A673 (cell line): Measurements from ENCODE around the gene HTATIP2. TPM values are rescaled to one million over a fixed set of nuclear protein-coding genes. Genes with fewer than 3 reads are reported as not detected.

Experiments used
- BruUV-seq: library from RNA; stranded (reverse); fragments of 400-500 nt; replicated peaks from 2 replicates; lab custom pipeline; 2021; lab: Mats Ljungman, UMichigan
- CTCF ChIA-PET: fragments of 300-600 bp; sonication (Branson Sonifier 250); formaldehyde crosslinking; loops from one replicate; lab custom pipeline; 2022; ENCODE audit warnings: antibody characterized with exemption; lab: Charles Lee
- POLR2A ChIA-PET: fragments of 300-600 bp; sonication (Branson Sonifier 250); formaldehyde crosslinking; loops from one replicate; lab custom pipeline; 2022; ENCODE audit warnings: antibody characterized with exemption; ENCODE audit not compliant: low non-redundant PET; lab: Charles Lee
- DNase-seq: peaks from one replicate; pipeline ENCODE4 v3.0.0-alpha.2; 2015; ENCODE audit warnings: low spot score
- H3K27ac ChIP-seq: fragments of 200-600 bp; sonication (generic); 2 replicates; pipeline ENCODE4 v1.5.1; 2016; ENCODE audit warnings: mixed run types, low read depth, mild to moderate bottlenecking, mixed read lengths, antibody characterized with exemption, low read length; ENCODE audit not compliant: poor library complexity, severe bottlenecking
- H3K27me3 ChIP-seq: fragments of 200-600 bp; sonication (generic); replicated peaks from 2 replicates; pipeline ENCODE4 v1.6.1; 2017; ENCODE audit warnings: mixed run types, low read depth, mild to moderate bottlenecking, mixed read lengths, antibody characterized with exemption, low read length; ENCODE audit not compliant: insufficient read depth, poor library complexity
- H3K36me3 ChIP-seq: fragments of 200-600 bp; sonication (generic); 2 replicates; pipeline ENCODE4 v1.6.1; 2016; ENCODE audit warnings: mixed run types, mild to moderate bottlenecking, mixed read lengths, antibody characterized with exemption, low read length; ENCODE audit not compliant: insufficient read depth, poor library complexity, severe bottlenecking
- H3K4me1 ChIP-seq: fragments of 200-600 bp; sonication (generic); 2 replicates; pipeline ENCODE4 v1.6.1; 2017; ENCODE audit warnings: mixed run types, mild to moderate bottlenecking, mixed read lengths, antibody characterized with exemption, low read length; ENCODE audit not compliant: insufficient read depth, poor library complexity, severe bottlenecking
- H3K4me3 ChIP-seq: fragments of 200-600 bp; sonication (generic); 2 replicates; pipeline ENCODE4 v1.5.1; 2016; ENCODE audit warnings: low read depth, mixed run types, mild to moderate bottlenecking, mixed read lengths, low read length; ENCODE audit not compliant: poor library complexity, severe bottlenecking
- H3K9me3 ChIP-seq: fragments of 200-600 bp; sonication (generic); 2 replicates; pipeline ENCODE4 v1.6.1; 2016; ENCODE audit warnings: mixed run types, low read depth, mild to moderate bottlenecking, mixed read lengths, antibody characterized with exemption, low read length; ENCODE audit not compliant: poor library complexity, severe bottlenecking
- CTCF ChIP-seq: fragments of 300-800, 200-600 bp; sonication (generic); conservative IDR thresholded peaks from 2 replicates; pipeline ENCODE4 v1.5.1; 2017; ENCODE audit warnings: low read depth, mild to moderate bottlenecking, antibody characterized with exemption, low read length, moderate library complexity, mixed read lengths
- EZH2 ChIP-seq: fragments of 200-600 bp; sonication (generic); IDR thresholded peaks from 2 replicates; pipeline ENCODE4 v1.6.1; 2017; ENCODE audit warnings: borderline replicate concordance, low read depth, mild to moderate bottlenecking, mixed read lengths, antibody characterized with exemption, low read length; ENCODE audit not compliant: poor library complexity, severe bottlenecking
- intact Hi-C: fragments of 100-400 bp; cut with micrococcal nuclease; formaldehyde crosslinking; loops from one replicate; pipeline ENCODE4 v1.10.0; 2022; ENCODE audit not compliant: unreplicated experiment
- total RNA-seq: library from RNA; stranded (reverse); gene quantifications from 2 replicates; pipeline ENCODE4 v1.2.3, GENCODE V29; 2021

Gene HTATIP2
- total RNA-seq, 1 experiment from 2014 or later: 51.6 TPM

- TF ChIP-seq EZH2 (no peak), CTCF (no peak)
- Histone ChIP-seq H3K27me3 (peaks cover 36% of the 10 kb centered on the region), H3K4me1 (no peaks in the 10 kb centered on the region), H3K27ac (no peak overlapping the region), H3K36me3 (no peaks in the 10 kb centered on the region), H3K9me3 (no peaks in the 10 kb centered on the region), H3K4me3 (no peak overlapping the region)
- DNase-seq: peak; percentile 39
- no TSS peak for BruUV-seq
- ChIA-PET CTCF (no interaction called here), POLR2A (no interaction called here)
- intact Hi-C loops: no loop called here
Measured at GRCh38 chr11:20342347-20343141, 21.0 kb upstream of the HTATIP2 start.

DNA sequence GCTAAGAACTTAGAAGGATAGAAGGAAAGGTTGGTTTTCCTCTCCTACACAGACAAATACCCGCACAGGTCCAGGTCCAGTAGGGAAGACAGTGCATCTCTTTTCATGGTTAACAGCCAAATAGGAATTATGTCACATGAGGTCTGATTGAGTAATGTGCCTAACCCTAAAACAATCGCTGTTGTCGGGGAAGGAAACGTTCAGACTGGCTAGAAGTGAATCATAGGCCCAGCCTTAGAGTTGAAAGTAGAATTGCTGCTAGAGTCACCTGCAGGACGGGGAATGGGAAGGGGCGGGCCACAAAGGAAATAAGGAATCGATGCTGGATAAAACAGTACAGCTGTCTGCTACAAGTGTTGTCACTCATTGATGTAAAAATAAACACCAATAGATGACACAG is 12.4 kb upstream of the HTATIP2 start:
- intact Hi-C loops: loop anchor here (5.0 kb wide), 1 partner anchor 399 kb away; no protein-coding TSS in a partner anchor
- no TSS peak for BruUV-seq

DNA sequence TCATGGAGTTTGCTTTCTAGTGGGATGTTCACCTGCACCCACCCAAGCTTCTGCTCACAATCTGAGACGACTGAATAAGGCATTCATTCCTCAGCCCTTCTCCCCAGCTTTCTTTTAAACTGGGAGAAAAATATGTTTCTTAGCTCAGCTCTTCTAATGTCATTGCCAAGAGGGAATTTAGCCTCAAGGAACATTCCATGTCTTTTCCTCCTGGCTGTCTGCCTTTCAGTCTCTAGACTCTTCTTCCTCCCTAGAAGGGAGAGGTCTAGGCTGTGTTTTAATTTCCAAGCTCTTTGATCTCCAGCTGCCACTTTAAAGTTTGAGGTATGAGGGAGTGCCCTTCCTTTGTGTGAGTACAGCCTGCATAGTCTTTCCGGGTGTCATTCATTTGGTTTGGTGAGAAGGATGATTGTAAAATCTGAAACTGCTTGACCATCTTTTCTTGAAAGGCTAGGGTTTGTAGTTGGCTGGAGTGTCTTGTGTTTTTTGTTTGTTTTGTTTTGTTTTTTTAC is 11.7 kb upstream of the HTATIP2 start:
- ChIA-PET POLR2A (no interaction called here), CTCF (interaction anchor here (0.6 to 3.8 kb wide), 3 partner anchors 27 to 224 kb away, joined by 3 to 41 read pairs (median 3); no protein-coding TSS in a partner anchor)
- Histone ChIP-seq H3K4me3 (no peak overlapping the region), H3K4me1 (no peaks in the 10 kb centered on the region), H3K27ac (no peak overlapping the region), H3K27me3 (peaks cover 9% of the 10 kb centered on the region), H3K9me3 (no peaks in the 10 kb centered on the region), H3K36me3 (no peaks in the 10 kb centered on the region)
- intact Hi-C loops: loop anchor here (5.0 kb wide), 1 partner anchor 400 kb away; no protein-coding TSS in a partner anchor
- TF ChIP-seq CTCF: no peak
- no peak for TF ChIP-seq EZH2
- DNase-seq: no peak
- BruUV-seq: no TSS peak

More for the DNA sequence above, 12.4 kb upstream of the HTATIP2 start:
- CTCF ChIA-PET: interaction anchor here (0.6 kb wide), 1 partner anchor 28 kb away, joined by 3 read pairs; no protein-coding TSS in a partner anchor
- H3K36me3 ChIP-seq: no peaks in the 10 kb centered on the region
- no peak for DNase-seq
- no peaks in the 10 kb centered on the region for H3K4me1 ChIP-seq
- no peak overlapping the region for H3K27ac ChIP-seq
- H3K4me3 ChIP-seq: no peak overlapping the region
- TF ChIP-seq EZH2 (no peak), CTCF (no peak)
- no peaks in the 10 kb centered on the region for H3K9me3 ChIP-seq
- H3K27me3 ChIP-seq: peaks cover 9% of the 10 kb centered on the region
- POLR2A ChIA-PET: no interaction called here
